Fibroblast of upper back skin (primary cell): Measurements from ENCODE around the gene ALG14.
"Not testable (repeated sequence)": the region's sequence is repeated elsewhere in the genome, so short reads cannot be mapped to it uniquely, and the experiment has no call there.

Source experiments
- DNase-seq: peaks from one replicate; pipeline ENCODE4 v3.0.0-alpha.2; 2013

Gene ALG14

DNA sequence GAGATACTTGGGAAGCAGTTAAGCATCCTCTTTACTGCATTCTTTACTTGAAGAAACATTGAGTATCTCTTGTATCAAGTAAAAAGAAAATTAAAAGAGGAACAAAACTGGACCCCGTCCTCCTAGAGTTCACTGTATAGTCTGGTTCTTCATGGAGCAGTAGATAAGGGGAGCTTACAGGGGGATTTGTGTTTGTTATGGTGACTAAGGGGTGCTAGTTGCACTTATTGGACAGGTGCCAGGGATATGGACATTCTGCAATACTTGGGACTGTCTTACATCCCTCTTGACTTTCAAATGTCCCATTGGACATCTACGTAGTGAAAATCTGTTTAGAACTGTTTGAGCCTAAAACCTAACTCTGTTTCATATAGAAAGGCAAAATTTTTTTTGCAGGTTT lies 67.2 kb downstream of the ALG14 start:
- DNase-seq = no peak

- no peak for DNase-seq
These were observed 68.7 kb downstream of the ALG14 start for GRCh38 chr1:95004013-95004412.

GRCh38 chr1:95003433-95003738 lies 69.4 kb downstream of the ALG14 start:
- DNase-seq = no peak

GRCh38 chr1:95002540-95003432 lies 70.0 kb downstream of the ALG14 start:
- peak; percentile 56 for DNase-seq

- no peak for DNase-seq
These were observed 70.6 kb downstream of the ALG14 start for GRCh38 chr1:95002164-95002539.

DNA sequence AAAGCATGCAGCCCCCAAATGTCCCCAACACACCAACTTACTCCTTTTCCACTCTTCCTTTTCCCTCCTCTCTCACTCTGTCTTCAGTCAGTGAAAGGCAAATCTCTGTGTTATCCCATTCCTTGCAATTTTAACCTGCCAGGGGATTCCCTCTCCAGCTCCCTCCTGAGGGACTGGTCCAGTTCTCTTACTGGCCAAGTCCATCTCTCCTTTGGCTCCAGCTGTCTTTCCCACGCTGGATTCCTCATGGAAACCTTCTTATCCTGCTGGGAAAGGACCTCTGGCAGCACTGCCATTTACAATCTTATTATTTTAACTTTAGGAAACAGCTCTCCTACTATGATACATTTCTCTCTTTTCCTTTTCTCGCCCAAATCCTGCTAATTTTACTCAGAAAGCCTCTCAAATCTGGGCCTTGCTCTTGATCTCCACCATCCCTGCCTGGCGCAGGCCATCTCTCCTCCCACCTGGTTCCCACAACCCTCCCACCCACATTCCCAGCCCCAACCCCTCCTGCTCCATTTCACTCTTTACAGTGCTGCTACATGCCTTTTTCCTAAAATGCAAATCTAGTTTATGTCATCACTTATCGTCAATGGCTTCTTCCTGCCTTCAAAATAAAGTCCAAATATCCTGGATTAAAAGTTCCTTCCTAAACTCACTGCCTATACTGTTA lies 73.2 kb downstream of the ALG14 start:
- no peak for DNase-seq

GRCh38 chr1:94998748-94999147 lies 74.0 kb downstream of the ALG14 start:
- DNase-seq = no peak

DNA sequence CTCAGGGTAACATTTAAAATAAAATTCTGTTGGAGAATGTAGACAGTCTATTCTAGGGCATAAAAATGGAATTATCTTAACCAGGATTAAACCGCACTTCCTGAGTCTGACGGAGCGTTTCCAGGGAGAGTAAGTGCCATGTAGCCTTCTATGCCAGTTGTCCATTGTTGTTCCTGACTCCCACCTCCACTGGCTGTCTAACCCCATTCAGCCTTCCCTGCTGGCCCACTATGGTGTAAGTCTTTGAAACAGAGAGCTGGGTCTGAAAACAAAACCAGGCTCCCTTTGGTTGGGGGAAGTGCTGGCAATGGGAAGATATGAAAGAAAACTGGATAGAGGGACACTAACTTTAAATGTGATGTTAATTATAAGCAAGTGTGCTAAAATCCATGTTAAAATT lies 74.6 kb downstream of the ALG14 start:
- no peak for DNase-seq

GRCh38 chr1:94995536-94995935 lies 77.2 kb downstream of the ALG14 start:
- DNase-seq = not testable (repeated sequence)

DNA sequence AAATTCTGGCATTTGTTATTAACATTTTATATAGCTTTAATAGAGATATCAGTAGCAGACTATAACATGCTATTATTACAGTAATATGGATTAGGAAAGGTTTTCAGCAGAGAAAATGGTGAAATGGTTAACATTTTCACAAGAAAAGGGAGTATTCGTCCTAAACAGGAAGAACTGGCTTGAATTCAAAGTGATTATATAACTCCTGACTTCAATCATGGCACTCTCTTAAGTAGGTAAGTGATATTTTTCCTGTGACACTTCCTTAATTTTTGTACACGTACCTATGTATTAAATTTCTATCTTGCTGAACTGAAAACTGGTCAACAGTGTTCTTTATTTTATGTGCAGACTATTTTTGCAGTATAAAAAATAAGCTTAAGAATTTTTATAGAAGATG lies 77.9 kb downstream of the ALG14 start:
- no peak for DNase-seq

- DNase-seq = no peak
These were observed 78.7 kb downstream of the ALG14 start for GRCh38 chr1:94993931-94994645.

DNA sequence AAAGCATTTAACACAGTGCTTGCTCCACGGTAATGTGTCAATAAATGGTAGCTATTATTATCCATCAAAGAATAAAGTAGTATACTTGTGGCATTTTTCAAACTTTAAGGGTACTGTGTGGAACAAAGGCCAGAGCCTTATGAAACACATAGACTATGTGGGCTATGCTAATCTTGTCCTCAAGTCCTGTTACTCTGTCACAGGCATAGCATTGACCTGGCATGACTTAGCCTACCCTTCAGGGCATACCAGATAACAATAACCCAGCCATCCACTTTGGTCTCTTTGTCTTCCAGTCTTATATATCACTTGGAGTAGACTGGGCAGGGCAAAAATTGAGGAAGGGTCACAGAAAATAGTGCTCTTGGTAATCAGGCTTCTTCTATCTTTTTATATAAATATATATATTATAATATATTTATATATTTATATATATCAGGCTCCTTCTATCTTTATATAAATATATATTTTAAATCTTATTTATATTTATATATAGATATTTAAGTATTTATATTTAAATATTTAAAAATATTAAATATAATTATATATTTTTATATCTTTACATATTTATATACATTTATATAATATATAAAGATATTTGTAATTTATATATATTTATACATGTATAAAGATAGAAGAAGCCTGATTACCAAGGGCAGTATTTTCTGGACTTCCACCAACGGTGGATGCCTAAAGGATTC lies 79.7 kb downstream of the ALG14 start:
- no peak for DNase-seq

DNA sequence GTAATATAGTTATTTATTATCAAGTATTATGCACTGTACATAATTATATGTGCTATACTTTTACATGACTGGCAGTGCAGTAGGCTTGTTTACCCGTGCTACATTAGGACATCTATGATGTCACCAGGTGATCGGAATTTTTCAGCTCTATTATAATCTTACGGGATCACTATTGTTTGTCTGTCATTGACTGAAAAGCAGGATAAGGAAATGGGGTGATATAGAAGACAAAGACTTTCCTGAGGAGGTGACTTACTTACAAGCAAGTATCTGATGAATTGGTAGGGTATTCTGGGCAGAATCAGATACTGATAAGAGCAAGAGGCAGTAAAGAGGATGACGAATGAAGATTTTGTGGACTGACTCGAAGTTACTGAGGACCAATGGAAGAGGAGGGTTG lies 80.6 kb downstream of the ALG14 start:
- DNase-seq = no peak

GRCh38 chr1:94989911-94990473 lies 82.8 kb downstream of the ALG14 start:
- no peak for DNase-seq

DNA sequence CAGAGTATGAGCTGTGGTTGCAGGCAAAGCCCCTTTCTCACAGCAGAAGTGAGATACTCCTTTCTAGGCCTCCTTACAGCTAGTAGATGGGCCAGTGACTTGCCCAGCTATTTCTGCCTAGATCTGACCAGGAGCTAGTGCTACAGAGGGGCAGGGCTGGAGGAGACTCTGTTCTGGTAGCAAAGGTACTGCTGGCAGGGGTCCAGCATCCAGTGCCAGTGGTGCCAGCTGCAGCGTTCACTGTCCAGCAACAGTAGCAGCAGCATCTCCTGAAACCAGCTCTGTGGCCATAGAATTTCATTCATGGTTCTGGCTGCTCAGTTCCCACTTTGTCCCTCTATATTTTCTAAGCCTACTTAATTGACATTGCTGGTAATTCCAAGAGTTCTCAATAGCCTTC lies 83.4 kb downstream of the ALG14 start:
- DNase-seq = no peak

DNA sequence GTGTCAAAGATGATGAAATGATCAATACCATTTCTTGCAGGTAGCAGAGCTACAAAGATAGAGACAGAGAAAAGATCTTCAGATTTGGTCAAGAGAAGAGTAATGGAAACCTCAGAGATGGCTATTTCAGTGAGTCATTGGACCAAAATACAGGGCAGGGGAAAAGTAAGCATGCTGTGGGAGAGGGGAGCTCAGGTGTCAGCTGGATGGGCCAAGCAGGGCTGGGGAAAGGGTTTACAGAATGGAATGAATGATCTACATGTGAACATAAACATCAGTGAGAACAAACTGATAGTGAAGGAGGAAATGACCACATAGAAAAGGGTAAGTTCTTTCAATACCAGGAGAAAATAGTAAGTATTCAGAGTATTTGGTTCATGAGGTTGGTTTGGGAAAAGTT lies 84.4 kb downstream of the ALG14 start:
- no peak for DNase-seq

GRCh38 chr1:94986783-94987182 lies 86.0 kb downstream of the ALG14 start:
- peak; percentile 72 for DNase-seq

DNA sequence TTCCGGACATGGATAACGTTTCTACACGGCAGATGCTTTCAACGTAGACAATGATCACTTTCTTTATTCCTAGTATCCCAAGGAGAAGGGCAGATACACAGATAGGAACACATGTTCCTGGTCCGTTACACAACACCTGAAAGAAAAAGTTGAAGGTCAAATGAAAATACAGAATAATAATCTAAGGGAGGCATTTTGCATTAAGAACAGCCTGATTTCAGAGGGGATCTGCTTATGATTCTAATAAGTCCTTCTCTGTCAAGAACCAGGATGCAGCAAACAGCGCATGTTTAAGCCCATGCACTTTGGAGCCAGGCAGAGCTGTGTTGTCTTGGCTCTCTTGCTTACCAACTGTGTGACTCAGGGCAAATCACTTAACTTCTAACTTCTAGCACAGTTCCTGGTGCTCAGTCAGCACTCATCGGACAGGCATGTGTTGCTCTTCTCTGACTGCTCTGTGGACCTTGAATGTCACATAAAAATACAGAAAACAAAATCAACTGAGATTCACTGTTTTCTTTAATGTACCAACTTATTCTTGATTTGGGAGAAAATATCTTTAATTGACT lies 89.5 kb downstream of the ALG14 start:
- peak; percentile 83 for DNase-seq

DNA sequence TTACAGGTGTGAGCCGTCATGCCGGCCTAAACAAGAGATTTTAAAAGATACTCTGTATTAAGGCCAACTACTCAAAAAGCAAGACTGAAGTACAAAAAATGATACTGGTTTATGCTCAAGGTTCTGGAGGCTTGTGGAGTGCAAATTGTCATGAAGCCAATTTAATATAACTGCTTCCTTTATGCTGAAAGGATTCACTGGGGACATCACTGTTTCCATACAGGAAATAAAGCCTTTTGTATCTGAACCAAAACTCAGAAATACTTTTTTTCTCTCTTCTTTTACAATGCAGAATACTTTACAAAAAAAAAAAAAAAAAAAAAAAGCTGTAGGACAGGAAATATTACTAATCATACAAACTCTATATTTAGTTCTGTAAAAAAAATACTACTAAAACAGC lies 90.4 kb downstream of the ALG14 start:
- DNase-seq = peak; percentile 27

GRCh38 chr1:94981575-94981973 lies 91.2 kb downstream of the ALG14 start:
- DNase-seq = no peak

DNA sequence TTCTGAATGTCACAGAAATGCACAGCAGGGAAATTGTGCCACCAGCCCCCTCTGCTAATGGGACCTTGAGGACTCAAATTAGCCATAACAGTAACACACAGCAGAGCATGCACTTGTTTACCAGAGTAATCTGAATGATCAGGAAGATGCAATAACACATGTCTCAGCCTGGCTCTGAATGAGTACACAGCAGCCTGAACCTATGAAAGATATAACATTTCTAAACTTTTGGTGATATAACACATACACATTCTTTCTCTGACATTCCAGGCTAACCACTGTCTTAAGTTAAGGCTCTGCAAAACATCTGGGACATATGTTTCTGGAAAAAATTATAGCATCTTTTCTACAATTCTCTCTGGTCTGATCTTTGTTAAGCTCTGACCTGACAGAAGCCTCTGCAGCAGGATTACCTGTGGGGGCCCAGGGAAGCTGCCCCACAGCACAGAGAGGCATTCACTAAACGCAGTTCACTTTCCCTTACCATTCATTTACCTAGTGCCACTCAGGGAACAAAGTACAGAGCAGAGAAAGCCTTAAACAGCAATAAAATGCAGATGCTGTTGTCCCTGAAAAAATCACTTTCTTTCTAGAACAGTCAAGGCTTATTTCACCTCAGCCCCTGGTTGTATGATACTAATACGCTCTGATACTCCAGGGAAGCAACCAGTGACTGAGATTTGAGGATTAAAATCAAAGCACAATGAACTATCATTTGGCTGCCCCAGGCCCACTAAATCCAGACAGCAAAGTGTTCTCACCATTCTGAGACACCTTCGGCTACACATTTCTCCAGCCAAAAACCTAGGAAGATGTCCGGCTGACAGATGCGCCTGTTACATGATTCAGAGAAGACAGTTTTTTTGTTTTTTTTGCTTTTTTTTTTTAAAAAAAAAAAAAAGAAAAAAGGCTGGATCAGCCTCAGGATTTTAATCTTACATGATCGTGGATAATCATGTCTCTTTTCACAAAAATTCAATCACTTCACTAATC lies 91.9 kb downstream of the ALG14 start:
- peak; percentile 82 for DNase-seq
